Esophagus muscularis mucosa (tissue), 3 donors: ENCODE data around the gene GPR132.

Source experiments
- EP300 ChIP-seq: sonication (generic); formaldehyde crosslinking; IDR thresholded peaks from one replicate; pipeline ENCODE4 v1.6.1; 2017; ENCODE audit warnings: antibody characterized with exemption
- TF ChIP-seq, protein P1 (sequence below), 3 experiments: fragments of 200-600 bp in 2 of 3; fragments of 450-650 bp in 1 of 3; sonication (generic) in 2 of 3; IDR thresholded peaks; one replicate each; pipeline ENCODE4 v1.5.1; 2017 to 2019; ENCODE audit warnings: antibody characterized with exemption in 3 of 3, mild to moderate bottlenecking in 2 of 3, moderate library complexity in 1 of 3

DNA sequence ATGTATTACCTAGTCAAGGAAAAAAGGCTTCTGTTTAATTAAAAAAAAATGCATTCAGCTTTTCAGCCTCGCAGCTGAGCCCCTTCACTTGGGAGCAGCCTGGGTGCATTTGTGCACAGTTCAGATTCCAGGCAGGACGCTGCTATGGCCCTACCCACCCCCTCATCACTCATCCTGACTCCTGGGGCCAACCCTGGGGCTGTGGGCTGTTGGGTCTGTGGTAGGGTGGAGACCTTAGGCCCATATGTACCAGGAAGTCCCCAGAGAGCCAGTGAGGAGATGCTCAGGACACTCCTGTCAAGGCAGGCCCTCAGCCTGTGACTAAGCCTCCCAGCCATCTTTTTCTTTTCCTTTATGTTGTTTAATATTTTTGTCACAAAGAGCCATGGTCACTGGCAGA, 35.0 kb downstream of the GPR132 start:
- TF ChIP-seq, protein P1, sequence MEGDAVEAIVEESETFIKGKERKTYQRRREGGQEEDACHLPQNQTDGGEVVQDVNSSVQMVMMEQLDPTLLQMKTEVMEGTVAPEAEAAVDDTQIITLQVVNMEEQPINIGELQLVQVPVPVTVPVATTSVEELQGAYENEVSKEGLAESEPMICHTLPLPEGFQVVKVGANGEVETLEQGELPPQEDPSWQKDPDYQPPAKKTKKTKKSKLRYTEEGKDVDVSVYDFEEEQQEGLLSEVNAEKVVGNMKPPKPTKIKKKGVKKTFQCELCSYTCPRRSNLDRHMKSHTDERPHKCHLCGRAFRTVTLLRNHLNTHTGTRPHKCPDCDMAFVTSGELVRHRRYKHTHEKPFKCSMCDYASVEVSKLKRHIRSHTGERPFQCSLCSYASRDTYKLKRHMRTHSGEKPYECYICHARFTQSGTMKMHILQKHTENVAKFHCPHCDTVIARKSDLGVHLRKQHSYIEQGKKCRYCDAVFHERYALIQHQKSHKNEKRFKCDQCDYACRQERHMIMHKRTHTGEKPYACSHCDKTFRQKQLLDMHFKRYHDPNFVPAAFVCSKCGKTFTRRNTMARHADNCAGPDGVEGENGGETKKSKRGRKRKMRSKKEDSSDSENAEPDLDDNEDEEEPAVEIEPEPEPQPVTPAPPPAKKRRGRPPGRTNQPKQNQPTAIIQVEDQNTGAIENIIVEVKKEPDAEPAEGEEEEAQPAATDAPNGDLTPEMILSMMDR (IDR thresholded peaks at IDR 0.05) = no peak
- TF ChIP-seq EP300 = no peak
